K562 (cell line): Measurements from ENCODE around the gene SEC24C. TPM values are rescaled to one million over a fixed set of nuclear protein-coding genes. Genes with fewer than 3 reads are reported as not detected.

Experiments
- CHD7 ChIP-seq: fragments of 200-600 bp; sonication (generic); IDR thresholded peaks from one replicate; pipeline ENCODE4 v1.6.1; 2012; ENCODE audit warnings: mild to moderate bottlenecking, low read depth, low read length, inconsistent platforms
- E2F1 ChIP-seq: sonication (generic); formaldehyde crosslinking; IDR thresholded peaks from 2 replicates; pipeline ENCODE4 v1.8.1; 2023; ENCODE audit warnings: mild to moderate bottlenecking, missing genetic modification reagents, moderate library complexity
- MEIS2 ChIP-seq: fragments of 450-650 bp; IDR thresholded peaks from 2 replicates; pipeline ENCODE4 v1.6.1; 2014; ENCODE audit warnings: mild to moderate bottlenecking; ENCODE audit not compliant: partially characterized antibody
- PREB ChIP-seq: sonication (generic); formaldehyde crosslinking; IDR thresholded peaks from 2 replicates; pipeline ENCODE4 v1.8.1; 2023; ENCODE audit warnings: mild to moderate bottlenecking, missing genetic modification reagents
- RBBP5 ChIP-seq: fragments of 200-600 bp; sonication (generic); IDR thresholded peaks from 2 replicates; pipeline ENCODE4 v1.6.1; 2012; ENCODE audit warnings: borderline replicate concordance, mild to moderate bottlenecking, low read length, control low read depth, inconsistent platforms; ENCODE audit not compliant: insufficient read depth, poor library complexity, severe bottlenecking
- SAP30 ChIP-seq: fragments of 200-600 bp; sonication (generic); IDR thresholded peaks from 2 replicates; pipeline ENCODE4 v1.6.1; 2012; ENCODE audit warnings: borderline replicate concordance, low read depth, mild to moderate bottlenecking, moderate library complexity, low read length, control low read depth, inconsistent platforms; ENCODE audit not compliant: insufficient read depth, poor library complexity, severe bottlenecking
- ZBTB49 ChIP-seq: sonication (generic); formaldehyde crosslinking; IDR thresholded peaks from 2 replicates; pipeline ENCODE4 v1.8.0; 2022; ENCODE audit warnings: missing genetic modification reagents, mild to moderate bottlenecking, borderline replicate concordance
- polyA plus RNA-seq, 8 experiments: library from polyadenylated mRNA; depleted of rRNA in 4 of 8; stranded (reverse) in 5 of 8; unstranded in 3 of 8; fragments of >200 nt; fragmentation: Nextera tagmentation in 2 of 8; fragmentation: Illumina TruSeq in 1 of 8; extraction: Ambion mirVana in 2 of 8; extraction: Trizol in 1 of 8; gene quantifications; 2 replicates each; pipeline versions ENCODE4 v1.2.1 to v1.2.3, GENCODE V29; 2011 to 2014; ENCODE audit warnings: inconsistent platforms in 1 of 8, missing spikeins in 1 of 8
- total RNA-seq, 7 experiments: library from RNA; depleted of rRNA in 6 of 7; stranded (reverse); fragments of >200 nt in 6 of 7; fragmentation: Illumina TruSeq in 2 of 7; extraction: Trizol in 2 of 7; gene quantifications; 2 replicates each; pipeline versions ENCODE4 v1.2.1 to v1.2.3, GENCODE V29; 2011 to 2021; ENCODE audit warnings: low replicate concordance in 1 of 7

The SEC24C gene
- total and polyA plus RNA-seq, 9 of the 15 experiments (the other 6 are each of a cell fraction or from before 2014, with no cell fraction given): 19.0 to 115 (median 70.5) TPM

GRCh38 chr10:73773152-73773879 is 29.1 kb downstream of the SEC24C start (continued):
- TF ChIP-seq CHD7: no peak
- TF ChIP-seq E2F1 (CRISPR knock-in tag): 0 out of 2 replicates have a peak, but pooled peaks have one; percentile 22
- TF ChIP-seq MEIS2: peak; percentile 31
- TF ChIP-seq RBBP5: peak; percentile 52
- TF ChIP-seq SAP30: peak; percentile 37
- TF ChIP-seq PREB (CRISPR knock-in tag): peak; percentile 64; the same call in 1 of the 2 replicates
- 0 out of 2 replicates have a peak, but pooled peaks have one; percentile 78 for TF ChIP-seq ZBTB49 (CRISPR knock-in tag)
